ENCODE results near the gene HSPA12A. TPM values are rescaled to one million over a fixed set of nuclear protein-coding genes. Genes with fewer than 3 reads are reported as not detected.
A peak's percentile ranks its signal among the peaks of the same experiment; 100 is the strongest.

HSPA12A gene
- total RNA-seq, 1 donor from 2014 or later: 86.9 TPM

GRCh38 chr10:116744163-116744753 lies 1.9 kb upstream of the HSPA12A start:
- DNase-seq (ENCODE audit: low spot score): no peak

GRCh38 chr10:116743266-116744064 lies 1.1 kb upstream of the HSPA12A start:
- DNase-seq (ENCODE audit: low spot score): no peak

- DNase-seq (ENCODE audit: low spot score): no peak
Observed at GRCh38 chr10:116741391-116742351, 695 bp downstream of the HSPA12A start.

- DNase-seq (ENCODE audit: low spot score): no peak
Observed at GRCh38 chr10:116740971-116741370, 1.4 kb downstream of the HSPA12A start.

GRCh38 chr10:116738339-116738738 lies 4.0 kb downstream of the HSPA12A start:
- DNase-seq (ENCODE audit: low spot score): no peak

GRCh38 chr10:116737627-116738327 lies 4.6 kb downstream of the HSPA12A start:
- no peak for DNase-seq (ENCODE audit: low spot score)

- DNase-seq (ENCODE audit: low spot score): no peak
Observed at GRCh38 chr10:116733566-116733965, 8.8 kb downstream of the HSPA12A start.

GRCh38 chr10:116732573-116732972 lies 9.8 kb downstream of the HSPA12A start:
- peak; percentile 12 for DNase-seq (ENCODE audit: low spot score)

GRCh38 chr10:116730464-116731260 lies 11.7 kb downstream of the HSPA12A start:
- peak; percentile 67 for DNase-seq (ENCODE audit: low spot score)

GRCh38 chr10:116729243-116729642 lies 13.1 kb downstream of the HSPA12A start:
- DNase-seq (ENCODE audit: low spot score): no peak

- no peak for DNase-seq (ENCODE audit: low spot score)
Observed at GRCh38 chr10:116728526-116729096, 13.8 kb downstream of the HSPA12A start.

- DNase-seq (ENCODE audit: low spot score): no peak
Observed at GRCh38 chr10:116723428-116724281, 18.7 kb downstream of the HSPA12A start.

GRCh38 chr10:116722736-116723427 lies 19.5 kb downstream of the HSPA12A start:
- DNase-seq (ENCODE audit: low spot score): no peak

- DNase-seq (ENCODE audit: low spot score): no peak
Observed at GRCh38 chr10:116721547-116722392, 20.6 kb downstream of the HSPA12A start.

GRCh38 chr10:116720668-116721546 lies 21.5 kb downstream of the HSPA12A start:
- no peak for DNase-seq (ENCODE audit: low spot score)

GRCh38 chr10:116720241-116720643 lies 22.1 kb downstream of the HSPA12A start:
- no peak for DNase-seq (ENCODE audit: low spot score)
